MM.1S (cell line): Measurements from ENCODE around the gene TXNDC17.

ENCODE experiments used
- EZH2phosphoT487 ChIP-seq: fragments of 300-600 bp; sonication (generic); IDR thresholded peaks from 2 replicates; pipeline ENCODE4 v1.6.1; 2018; ENCODE audit warnings: antibody characterized with exemption, low read length
- TF ChIP-seq, protein P1 (sequence below): fragments of 300-600 bp; sonication (generic); IDR thresholded peaks from 2 replicates; pipeline ENCODE4 v1.5.1; 2016; ENCODE audit warnings: antibody characterized with exemption, low read length, mixed read lengths

DNA sequence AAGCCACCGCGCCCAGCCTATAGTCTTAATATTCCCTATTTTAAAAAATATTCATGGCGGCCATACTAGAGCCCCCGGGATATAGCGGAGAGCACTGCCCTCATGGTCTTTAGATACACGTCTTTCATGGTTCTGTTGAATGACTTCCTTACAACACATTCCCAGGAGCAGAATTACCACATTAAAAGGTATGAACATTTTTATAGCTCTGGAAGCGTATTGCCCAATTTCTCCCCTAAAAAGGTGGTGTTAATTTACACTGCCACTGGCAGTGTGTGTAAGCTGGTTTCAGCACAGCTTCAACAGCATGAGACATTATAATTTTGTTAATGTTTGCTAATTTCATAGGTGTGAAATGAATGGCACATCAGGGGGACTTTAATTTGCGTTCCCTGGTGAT lies 29.7 kb downstream of the TXNDC17 start:
- TF ChIP-seq, protein P1, sequence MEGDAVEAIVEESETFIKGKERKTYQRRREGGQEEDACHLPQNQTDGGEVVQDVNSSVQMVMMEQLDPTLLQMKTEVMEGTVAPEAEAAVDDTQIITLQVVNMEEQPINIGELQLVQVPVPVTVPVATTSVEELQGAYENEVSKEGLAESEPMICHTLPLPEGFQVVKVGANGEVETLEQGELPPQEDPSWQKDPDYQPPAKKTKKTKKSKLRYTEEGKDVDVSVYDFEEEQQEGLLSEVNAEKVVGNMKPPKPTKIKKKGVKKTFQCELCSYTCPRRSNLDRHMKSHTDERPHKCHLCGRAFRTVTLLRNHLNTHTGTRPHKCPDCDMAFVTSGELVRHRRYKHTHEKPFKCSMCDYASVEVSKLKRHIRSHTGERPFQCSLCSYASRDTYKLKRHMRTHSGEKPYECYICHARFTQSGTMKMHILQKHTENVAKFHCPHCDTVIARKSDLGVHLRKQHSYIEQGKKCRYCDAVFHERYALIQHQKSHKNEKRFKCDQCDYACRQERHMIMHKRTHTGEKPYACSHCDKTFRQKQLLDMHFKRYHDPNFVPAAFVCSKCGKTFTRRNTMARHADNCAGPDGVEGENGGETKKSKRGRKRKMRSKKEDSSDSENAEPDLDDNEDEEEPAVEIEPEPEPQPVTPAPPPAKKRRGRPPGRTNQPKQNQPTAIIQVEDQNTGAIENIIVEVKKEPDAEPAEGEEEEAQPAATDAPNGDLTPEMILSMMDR = no peak
- TF ChIP-seq EZH2phosphoT487 = no peak
